HCT116 (cell line): ENCODE data around the gene CARS1.

Source experiments
- CEBPB ChIP-seq: IDR thresholded peaks from 2 replicates; pipeline ENCODE4 v1.6.1; 2012; ENCODE audit warnings: low read depth
- CTCF ChIP-seq, 3 experiments: fragments of 200-600 bp in 1 of 3; sonication (generic) in 1 of 3; IDR thresholded peaks in 2 of 3; conservative IDR thresholded peaks in 1 of 3; 2 replicates each; pipeline ENCODE4 v1.5.1; 2012 to 2017; ENCODE audit warnings: low read depth in 2 of 3, low read length in 2 of 3, antibody characterized with exemption in 1 of 3, borderline replicate concordance in 1 of 3, control low read depth in 1 of 3, mild to moderate bottlenecking in 1 of 3, mixed read lengths in 1 of 3, mixed run types in 1 of 3, moderate library complexity in 1 of 3; ENCODE audit not compliant: insufficient read depth in 1 of 3
- EZH2 ChIP-seq: fragments of 200-600 bp; sonication (generic); IDR thresholded peaks from 2 replicates; pipeline ENCODE4 v1.6.1; 2017; ENCODE audit warnings: antibody characterized with exemption, mixed run types
- EZH2phosphoT487 ChIP-seq: fragments of 200-600 bp; IDR thresholded peaks from 2 replicates; pipeline ENCODE4 v1.6.1; 2018; ENCODE audit warnings: antibody characterized with exemption, borderline replicate concordance
- MAX ChIP-seq: IDR thresholded peaks from 2 replicates; pipeline ENCODE4 v1.6.1; 2012
- POLR2A ChIP-seq: IDR thresholded peaks from 2 replicates; pipeline ENCODE4 v1.7.0; 2011; ENCODE audit warnings: borderline replicate concordance; ENCODE audit not compliant: insufficient read depth, insufficient read length; ENCODE audit errors: extremely low read depth
- POLR2AphosphoS5 ChIP-seq: IDR thresholded peaks from 2 replicates; pipeline ENCODE4 v1.6.1; 2011; ENCODE audit warnings: mild to moderate bottlenecking, low read depth, low read length, moderate library complexity
- RAD21 ChIP-seq: IDR thresholded peaks from 2 replicates; pipeline ENCODE4 v1.6.1; 2012; ENCODE audit warnings: low read depth, mild to moderate bottlenecking
- SP1 ChIP-seq: IDR thresholded peaks from 2 replicates; pipeline ENCODE4 v1.6.1; 2012; ENCODE audit warnings: low read depth
- SRF ChIP-seq: IDR thresholded peaks from 2 replicates; pipeline ENCODE4 v1.6.1; 2012; ENCODE audit warnings: low read depth
- TF ChIP-seq, protein P1 (sequence below): IDR thresholded peaks from 2 replicates; pipeline ENCODE4 v1.6.1; 2012
- TF ChIP-seq, protein P2 (sequence below): IDR thresholded peaks from 2 replicates; pipeline ENCODE4 v1.6.1; 2011; ENCODE audit warnings: mild to moderate bottlenecking, low read length, moderate library complexity; ENCODE audit not compliant: insufficient replicate concordance; ENCODE audit errors: extremely low read depth

DNA sequence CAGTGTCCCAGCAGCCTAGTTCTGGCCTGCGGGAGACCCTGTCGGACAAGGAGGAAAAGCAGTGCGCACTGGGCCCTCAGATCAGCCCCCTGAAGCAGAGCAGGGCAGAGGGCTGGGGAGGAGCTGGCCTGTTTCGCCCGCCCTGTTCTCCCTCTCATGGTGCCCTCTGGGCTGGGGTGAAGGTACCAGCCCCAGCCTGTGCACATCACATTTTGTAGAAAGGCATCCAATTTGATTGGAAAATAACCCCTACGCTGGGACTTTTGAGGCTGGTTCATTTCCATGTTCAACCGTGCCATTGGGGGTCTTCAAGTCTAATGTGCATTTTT, 64.3 kb downstream of the CARS1 start:
- TF ChIP-seq CTCF (IDR thresholded peaks at IDR 0.05 in 2 of 3, conservative IDR thresholded peaks at IDR 0.05 in 1 of 3; ENCODE audit: borderline replicate concordance in 1 of 3, insufficient read depth in 1 of 3, low read depth in 2 of 3, low read length in 2 of 3) (no peak), POLR2A (no peak), CEBPB (no peak), EZH2phosphoT487 (no peak), SRF (no peak), MAX (no peak), RAD21 (no peak), POLR2AphosphoS5 (no peak), SP1 (no peak), EZH2 (no peak)
- TF ChIP-seq, protein P1, sequence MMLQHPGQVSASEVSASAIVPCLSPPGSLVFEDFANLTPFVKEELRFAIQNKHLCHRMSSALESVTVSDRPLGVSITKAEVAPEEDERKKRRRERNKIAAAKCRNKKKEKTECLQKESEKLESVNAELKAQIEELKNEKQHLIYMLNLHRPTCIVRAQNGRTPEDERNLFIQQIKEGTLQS: no peak
- TF ChIP-seq, protein P2, sequence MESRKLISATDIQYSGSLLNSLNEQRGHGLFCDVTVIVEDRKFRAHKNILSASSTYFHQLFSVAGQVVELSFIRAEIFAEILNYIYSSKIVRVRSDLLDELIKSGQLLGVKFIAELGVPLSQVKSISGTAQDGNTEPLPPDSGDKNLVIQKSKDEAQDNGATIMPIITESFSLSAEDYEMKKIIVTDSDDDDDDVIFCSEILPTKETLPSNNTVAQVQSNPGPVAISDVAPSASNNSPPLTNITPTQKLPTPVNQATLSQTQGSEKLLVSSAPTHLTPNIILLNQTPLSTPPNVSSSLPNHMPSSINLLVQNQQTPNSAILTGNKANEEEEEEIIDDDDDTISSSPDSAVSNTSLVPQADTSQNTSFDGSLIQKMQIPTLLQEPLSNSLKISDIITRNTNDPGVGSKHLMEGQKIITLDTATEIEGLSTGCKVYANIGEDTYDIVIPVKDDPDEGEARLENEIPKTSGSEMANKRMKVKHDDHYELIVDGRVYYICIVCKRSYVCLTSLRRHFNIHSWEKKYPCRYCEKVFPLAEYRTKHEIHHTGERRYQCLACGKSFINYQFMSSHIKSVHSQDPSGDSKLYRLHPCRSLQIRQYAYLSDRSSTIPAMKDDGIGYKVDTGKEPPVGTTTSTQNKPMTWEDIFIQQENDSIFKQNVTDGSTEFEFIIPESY: no peak
